IMR-90 (cell line): ENCODE data around the gene LRRC2. TPM values are rescaled to one million over a fixed set of nuclear protein-coding genes. Genes with fewer than 3 reads are reported as not detected.

Experiments
- ATAC-seq: fragments of 200-7000 bp; cut with Tn5 transposase; 2 replicates; pipeline ENCODE4 v1.9.1; 2020; ENCODE audit warnings: low read depth, mild to moderate bottlenecking, moderate library complexity
- BruUV-seq: library from RNA; stranded (reverse); fragments of 400-500 nt; replicated peaks from 2 replicates; lab custom pipeline; 2021; lab: Mats Ljungman, UMichigan
- CTCF ChIA-PET: fragments of 300-600 bp; formaldehyde crosslinking; extraction: SDS; loops from one replicate; lab custom pipeline; 2021; ENCODE audit warnings: antibody characterized with exemption; lab: Yijun Ruan, JAX
- POLR2A ChIA-PET: fragments of 300-600 bp; sonication (Branson Sonifier 250); formaldehyde crosslinking; loops from one replicate; lab custom pipeline; 2022; ENCODE audit warnings: antibody characterized with exemption; ENCODE audit not compliant: unreplicated experiment; lab: Charles Lee
- DNase-seq: peaks from one replicate; pipeline ENCODE4 v3.0.0; 2013
- H2AFZ ChIP-seq: replicated peaks from 2 replicates; pipeline ENCODE3; 2013; ENCODE audit warnings: low read length, mild to moderate bottlenecking; ENCODE audit not compliant: poor library complexity
- H2AK5ac ChIP-seq: 2 replicates; pipeline ENCODE4 v1.6.1; 2013; ENCODE audit warnings: low read depth, low read length, inconsistent platforms
- H2AK9ac ChIP-seq: replicated peaks from 2 replicates; pipeline ENCODE3; 2013; ENCODE audit warnings: mild to moderate bottlenecking, low read depth, low read length, moderate library complexity; ENCODE audit not compliant: poor library complexity
- H2BK120ac ChIP-seq: 2 replicates; pipeline ENCODE4 v1.6.1; 2013; ENCODE audit warnings: low read depth, low read length, inconsistent platforms
- H2BK15ac ChIP-seq: 3 replicates; pipeline ENCODE4 v1.6.1; 2013; ENCODE audit warnings: low read depth, low read length, inconsistent platforms
- H2BK20ac ChIP-seq: 2 replicates; pipeline ENCODE4 v1.6.1; 2013; ENCODE audit warnings: low read depth, mild to moderate bottlenecking, inconsistent platforms, low read length, moderate library complexity
- H2BK5ac ChIP-seq: 2 replicates; pipeline ENCODE4 v1.6.1; 2013; ENCODE audit warnings: mild to moderate bottlenecking, low read depth, low read length, inconsistent platforms; ENCODE audit not compliant: poor library complexity, severe bottlenecking
- H3K14ac ChIP-seq: replicated peaks from 2 replicates; pipeline ENCODE4 v1.6.1; 2013; ENCODE audit warnings: low read depth, low read length, inconsistent platforms
- H3K18ac ChIP-seq: 2 replicates; pipeline ENCODE4 v1.6.1; 2013; ENCODE audit warnings: low read depth, low read length, control low read depth
- H3K23ac ChIP-seq: 2 replicates; pipeline ENCODE4 v1.6.1; 2013; ENCODE audit warnings: low read depth, low read length, inconsistent platforms
- H3K27ac ChIP-seq: 2 replicates; pipeline ENCODE4 v1.5.1; 2013; ENCODE audit warnings: mild to moderate bottlenecking, control low read depth, low read length; ENCODE audit not compliant: insufficient read depth
- H3K27me3 ChIP-seq: 2 replicates; pipeline ENCODE4 v1.6.1; 2013; ENCODE audit warnings: low read length; ENCODE audit not compliant: control insufficient read depth, insufficient read depth
- H3K36me3 ChIP-seq: 2 replicates; pipeline ENCODE4 v1.6.1; 2013; ENCODE audit warnings: low read length, mixed read lengths; ENCODE audit not compliant: control insufficient read depth, insufficient read depth
- H3K4ac ChIP-seq: 2 replicates; pipeline ENCODE4 v1.6.1; 2013; ENCODE audit warnings: low read depth, low read length, inconsistent platforms
- H3K4me1 ChIP-seq: 2 replicates; pipeline ENCODE4 v1.6.1; 2013; ENCODE audit warnings: low read length, mixed read lengths; ENCODE audit not compliant: control insufficient read depth, insufficient read depth
- H3K4me2 ChIP-seq: 2 replicates; pipeline ENCODE4 v1.6.1; 2013; ENCODE audit warnings: low read depth, mild to moderate bottlenecking, control low read depth, low read length, moderate library complexity
- H3K4me3 ChIP-seq: 2 replicates; pipeline ENCODE4 v1.5.1; 2013; ENCODE audit warnings: low read depth, mild to moderate bottlenecking, control low read depth, low read length, moderate library complexity; ENCODE audit not compliant: insufficient read depth
- H3K56ac ChIP-seq: 2 replicates; pipeline ENCODE4 v1.6.1; 2013; ENCODE audit warnings: low read length, inconsistent platforms; ENCODE audit not compliant: insufficient read depth; ENCODE audit errors: extremely low read depth
- H3K79me1 ChIP-seq, 2 experiments: 2 replicates each; pipeline ENCODE4 v1.6.1; 2013; ENCODE audit warnings: low read length in 2 of 2, inconsistent platforms in 1 of 2, low read depth in 1 of 2
- H3K9ac ChIP-seq: 2 replicates; pipeline ENCODE4 v1.6.1; 2013; ENCODE audit warnings: low read depth, low read length, control low read depth
- H3K9me1 ChIP-seq: 2 replicates; pipeline ENCODE4 v1.6.1; 2013; ENCODE audit warnings: low read length, inconsistent platforms; ENCODE audit not compliant: insufficient read depth
- H3K9me3 ChIP-seq: 2 replicates; pipeline ENCODE4 v1.6.1; 2013; ENCODE audit warnings: low read length; ENCODE audit not compliant: control insufficient read depth, insufficient read depth
- H4K20me1 ChIP-seq: 2 replicates; pipeline ENCODE4 v1.6.1; 2013; ENCODE audit warnings: low read length, inconsistent platforms; ENCODE audit not compliant: insufficient read depth
- H4K5ac ChIP-seq: 2 replicates; pipeline ENCODE4 v1.6.1; 2013; ENCODE audit warnings: mild to moderate bottlenecking, low read depth, low read length, control low read depth
- H4K8ac ChIP-seq, 2 experiments: 2 replicates each; pipeline ENCODE4 v1.6.1; 2013; ENCODE audit warnings: low read depth in 2 of 2, low read length in 2 of 2, control low read depth in 1 of 2, inconsistent platforms in 1 of 2
- H4K91ac ChIP-seq: 2 replicates; pipeline ENCODE4 v1.6.1; 2013; ENCODE audit warnings: low read depth, low read length, inconsistent platforms; ENCODE audit not compliant: insufficient read depth
- FOS ChIP-seq: fragments of 150-350 bp; IDR thresholded peaks from 2 replicates; pipeline ENCODE4 v1.6.1; 2016; ENCODE audit warnings: low read depth, low read length
- MAFK ChIP-seq: IDR thresholded peaks from 2 replicates; pipeline ENCODE4 v1.6.1; 2012; ENCODE audit warnings: low read depth, low read length, improper control_type of control experiment
- NFE2L2 ChIP-seq: fragments of 150-350 bp; IDR thresholded peaks from 2 replicates; pipeline ENCODE4 v1.6.1; 2016; ENCODE audit warnings: low read depth, mild to moderate bottlenecking, low read length
- RAD21 ChIP-seq: IDR thresholded peaks from 2 replicates; pipeline ENCODE4 v1.6.1; 2012; ENCODE audit warnings: low read length, improper control_type of control experiment
- WGBS, 2 experiments: methylation state at CpG; one replicate each; pipeline versions ENCODE4 v1.1.5 to v1.1.7; 2013; ENCODE audit warnings: missing lambda C conversion rate in 2 of 2; ENCODE audit not compliant: insufficient read length in 1 of 2; ENCODE audit errors: extremely low coverage in 2 of 2; 5-methylcytosine and 5-hydroxymethylcytosine counted together
- dilution Hi-C: fragments of 300-500 bp; cut with HindIII; formaldehyde crosslinking; loops from one replicate; pipeline ENCODE4 v1.14.3; 2018; ENCODE audit warnings: low sequenced_read_pairs; ENCODE audit not compliant: unreplicated experiment
- in situ Hi-C: fragments of 300-500 bp; cut with MboI; formaldehyde crosslinking; loops from 3 replicates; pipeline ENCODE4 v1.14.3; 2019; ENCODE audit warnings: low sequenced_read_pairs, inconsistent platforms, mixed read lengths
- intact Hi-C: fragments of 100-400 bp; cut with micrococcal nuclease; formaldehyde crosslinking; loops from 2 replicates; pipeline ENCODE4 v1.10.0; 2022
- polyA plus RNA-seq, 3 experiments: library from polyadenylated mRNA; depleted of rRNA; stranded (reverse); fragments of >200 nt; gene quantifications; 2 replicates each; pipeline ENCODE4 v1.2.3, GENCODE V29; 2012; ENCODE audit warnings: low replicate concordance in 1 of 3
- total RNA-seq: library from RNA; depleted of rRNA; stranded (reverse); fragments of >200 nt; gene quantifications from 2 replicates; pipeline ENCODE4 v1.2.3, GENCODE V29; 2012

The LRRC2 gene
- total and polyA plus RNA-seq, 2 of the 4 experiments (the other 2 are of a cell fraction), result 2.9 to 4.1 TPM

- Histone ChIP-seq H4K91ac (no peak overlapping the region), H3K18ac (no peak overlapping the region), H3K36me3 (peaks cover 2% of the 10 kb centered on the region; the same call in 1 of the 2 replicates), H2BK5ac (no peak overlapping the region), H4K5ac (no peak overlapping the region), H2BK20ac (no peak overlapping the region), H3K9ac (no peak overlapping the region), H3K9me3 (no peaks in the 10 kb centered on the region), H3K56ac (no peak overlapping the region), H3K9me1 (peaks cover 12% of the 10 kb centered on the region), H2AK9ac (no peak overlapping the region), H3K4me2 (no peak overlapping the region), H2BK15ac (no peak overlapping the region), H4K8ac (no peak overlapping the region), H3K27ac (no peak overlapping the region), H3K23ac (no peak overlapping the region), H2BK120ac (no peak overlapping the region), H3K4ac (no peak overlapping the region), H3K4me1 (peaks cover 7% of the 10 kb centered on the region), H2AK5ac (no peak overlapping the region), H4K20me1 (no peaks in the 10 kb centered on the region), H3K79me1 (no peaks in the 10 kb centered on the region), H3K27me3 (no peaks in the 10 kb centered on the region), H3K4me3 (no peak overlapping the region), H2AFZ (no peak overlapping the region), H3K14ac (no peak overlapping the region)
- no peak for TF ChIP-seq NFE2L2
- TF ChIP-seq MAFK, result no peak
- TF ChIP-seq FOS, result no peak
- TF ChIP-seq RAD21, result no peak
- in situ Hi-C loops, result no loop called here
- no TSS peak for BruUV-seq
- no peak for ATAC-seq
- POLR2A ChIA-PET, result no interaction called here
- CTCF ChIA-PET, result no interaction called here
- intact Hi-C loops, result no loop called here
- no peak for DNase-seq
- WGBS, 2 experiments, result no CpG with 5 or more reads among the region's 2 CpGs
- dilution Hi-C loops, result no loop called here
Measured at GRCh38 chr3:46519952-46520351, 46.1 kb downstream of the LRRC2 start.
